Testis (tissue), 3 donors: ENCODE data around the gene METTL22. TPM values are rescaled to one million over a fixed set of nuclear protein-coding genes. Genes with fewer than 3 reads are reported as not detected.

ENCODE experiments used
- DNase-seq: peaks from one replicate; pipeline ENCODE4 v3.0.0-alpha.2; 2019
- H3K27ac ChIP-seq, 2 donors: fragments of 200-600 bp; sonication (generic); one replicate each; pipeline ENCODE4 v1.5.1; 2019
- H3K27me3 ChIP-seq: fragments of 200-600 bp; sonication (generic); one replicate; pipeline ENCODE4 v1.5.1; 2019
- H3K36me3 ChIP-seq: fragments of 200-600 bp; sonication (generic); one replicate; pipeline ENCODE4 v1.5.1; 2017; ENCODE audit warnings: low read depth; ENCODE audit errors: missing control alignments
- H3K4me1 ChIP-seq: fragments of 200-600 bp; sonication (generic); one replicate; pipeline ENCODE4 v1.5.1; 2019
- H3K4me3 ChIP-seq, 2 donors: fragments of 200-600 bp; sonication (generic); one replicate each; pipeline ENCODE4 v1.5.1; 2017 to 2019
- H3K9me3 ChIP-seq: fragments of 200-600 bp; sonication (generic); one replicate; pipeline ENCODE4 v1.5.1; 2017
- POLR2A ChIP-seq: fragments of 450-650 bp; IDR thresholded peaks from one replicate; pipeline ENCODE4 v1.6.1; 2017; ENCODE audit warnings: antibody characterized with exemption, mild to moderate bottlenecking, moderate library complexity
- WGBS, 2 donors: methylation state at CpG; one replicate each; pipeline ENCODE4 v1.1.5; 2018; 5-methylcytosine and 5-hydroxymethylcytosine counted together
- intact Hi-C: fragments of 100-400 bp; cut with DNase I; formaldehyde crosslinking; loops from one replicate; pipeline ENCODE4 v1.15.1; 2023; ENCODE audit warnings: low total_unique reads
- polyA plus RNA-seq: library from polyadenylated mRNA; stranded (reverse); fragments of 350-450 nt; fragmentation: Illumina TruSeq; extraction: RNeasy Lipid Tissue Mini Kit (QIAGEN cat#74804); gene quantifications from one replicate; pipeline ENCODE4 v1.2.3, GENCODE V29; 2014; ENCODE audit warnings: low read depth, low replicate concordance; ENCODE audit not compliant: insufficient read depth
- total RNA-seq, 2 donors: library from RNA; depleted of rRNA; stranded (reverse); fragments of >200 nt; gene quantifications; one replicate each; pipeline ENCODE4 v1.2.3, GENCODE V29; 2016
- TF ChIP-seq, protein P1 (sequence below), 3 experiments: fragments of 450-650 bp in 2 of 3; fragments of 200-600 bp in 1 of 3; sonication (generic) in 1 of 3; IDR thresholded peaks; one replicate each; pipeline ENCODE4 v1.5.1; 2016 to 2019; ENCODE audit warnings: antibody characterized with exemption in 3 of 3, mild to moderate bottlenecking in 2 of 3, moderate library complexity in 1 of 3

The METTL22 gene
- total and polyA plus RNA-seq, 3 donors from 2014 or later, result 74.5 to 93.1 (median 85.6) TPM

DNA sequence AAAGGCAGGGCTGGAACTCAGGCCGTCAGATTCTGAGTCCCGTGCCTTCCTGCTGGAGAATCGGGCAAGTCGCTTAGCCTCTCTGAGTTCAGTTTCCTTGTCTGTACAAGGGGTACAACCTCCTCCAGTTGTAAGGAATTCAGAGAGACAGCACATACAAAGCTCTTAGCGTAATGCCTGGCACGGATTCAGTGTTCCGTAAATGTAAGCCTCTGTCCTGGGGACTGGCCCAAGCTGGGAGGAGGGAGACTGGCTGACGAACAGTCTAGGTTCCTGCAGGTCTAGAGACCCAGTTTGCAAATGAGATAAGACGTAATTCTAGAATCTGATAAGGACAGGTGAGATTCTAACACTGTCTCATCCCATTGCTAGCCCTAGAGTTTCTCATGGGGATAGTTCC, 9.9 kb downstream of the METTL22 start:
- H3K4me3 ChIP-seq, result no peak overlapping the region
- H3K4me1 ChIP-seq, result no peaks in the 10 kb centered on the region
- H3K9me3 ChIP-seq, result no peaks in the 10 kb centered on the region
- DNase-seq, result no peak
- intact Hi-C loops, result no loop called here
- no peak for TF ChIP-seq POLR2A
- TF ChIP-seq, protein P1, sequence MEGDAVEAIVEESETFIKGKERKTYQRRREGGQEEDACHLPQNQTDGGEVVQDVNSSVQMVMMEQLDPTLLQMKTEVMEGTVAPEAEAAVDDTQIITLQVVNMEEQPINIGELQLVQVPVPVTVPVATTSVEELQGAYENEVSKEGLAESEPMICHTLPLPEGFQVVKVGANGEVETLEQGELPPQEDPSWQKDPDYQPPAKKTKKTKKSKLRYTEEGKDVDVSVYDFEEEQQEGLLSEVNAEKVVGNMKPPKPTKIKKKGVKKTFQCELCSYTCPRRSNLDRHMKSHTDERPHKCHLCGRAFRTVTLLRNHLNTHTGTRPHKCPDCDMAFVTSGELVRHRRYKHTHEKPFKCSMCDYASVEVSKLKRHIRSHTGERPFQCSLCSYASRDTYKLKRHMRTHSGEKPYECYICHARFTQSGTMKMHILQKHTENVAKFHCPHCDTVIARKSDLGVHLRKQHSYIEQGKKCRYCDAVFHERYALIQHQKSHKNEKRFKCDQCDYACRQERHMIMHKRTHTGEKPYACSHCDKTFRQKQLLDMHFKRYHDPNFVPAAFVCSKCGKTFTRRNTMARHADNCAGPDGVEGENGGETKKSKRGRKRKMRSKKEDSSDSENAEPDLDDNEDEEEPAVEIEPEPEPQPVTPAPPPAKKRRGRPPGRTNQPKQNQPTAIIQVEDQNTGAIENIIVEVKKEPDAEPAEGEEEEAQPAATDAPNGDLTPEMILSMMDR (IDR thresholded peaks at IDR 0.05), result no peak
- no peaks in the 10 kb centered on the region for H3K36me3 ChIP-seq
- no peaks in the 10 kb centered on the region for H3K27me3 ChIP-seq
- H3K27ac ChIP-seq, result no peak overlapping the region
- WGBS, 2 donors, result 81 to 86% methylated on average over 9 of the region's 9 CpGs

- intact Hi-C loops, result no loop called here
- WGBS, 2 donors, result 67% methylated on average over 15 of the region's 15 CpGs
- H3K27me3 ChIP-seq, result no peaks in the 10 kb centered on the region
- no peaks in the 10 kb centered on the region for H3K36me3 ChIP-seq
- H3K27ac ChIP-seq, result no peak overlapping the region
- TF ChIP-seq, protein P1 (IDR thresholded peaks at IDR 0.05), result no peak
- TF ChIP-seq POLR2A, result no peak
- no peak overlapping the region for H3K4me3 ChIP-seq
- no peaks in the 10 kb centered on the region for H3K9me3 ChIP-seq
- no peak for DNase-seq
- no peaks in the 10 kb centered on the region for H3K4me1 ChIP-seq
Measured at GRCh38 chr16:8631818-8632465, 10.4 kb downstream of the METTL22 start.

- H3K27ac ChIP-seq, result no peak overlapping the region
- DNase-seq, result peak; percentile 20
Measured at GRCh38 chr16:8632675-8633182, 11.2 kb downstream of the METTL22 start.

GRCh38 chr16:8634991-8635736, 13.7 kb downstream of the METTL22 start:
- Histone ChIP-seq H3K4me1 (no peaks in the 10 kb centered on the region), H3K9me3 (no peaks in the 10 kb centered on the region), H3K27ac (no peak overlapping the region), H3K36me3 (no peaks in the 10 kb centered on the region), H3K27me3 (no peaks in the 10 kb centered on the region), H3K4me3 (no peak overlapping the region)
- TF ChIP-seq, protein P1 (IDR thresholded peaks at IDR 0.05), result no peak
- no peak for TF ChIP-seq POLR2A
- peak; percentile 26 for DNase-seq
- intact Hi-C loops, result no loop called here
- 82 to 86% methylated on average over 18 of the region's 18 CpGs for WGBS, 2 donors

More at GRCh38 chr16:8632675-8633182, 11.2 kb downstream of the METTL22 start:
- no peaks in the 10 kb centered on the region for H3K4me1 ChIP-seq
- no peaks in the 10 kb centered on the region for H3K36me3 ChIP-seq
- TF ChIP-seq, protein P1 (IDR thresholded peaks at IDR 0.05), result no peak
- TF ChIP-seq POLR2A, result no peak
- no peaks in the 10 kb centered on the region for H3K9me3 ChIP-seq
- intact Hi-C loops, result no loop called here
- H3K27me3 ChIP-seq, result no peaks in the 10 kb centered on the region
- WGBS, 2 donors, result 77 to 90% methylated on average over 3 to 5 of the region's 5 CpGs
- H3K4me3 ChIP-seq, result no peak overlapping the region
